HG03432 (cell line): ENCODE data around the gene TBCK.
"Not testable (repeated sequence)": the region's sequence is repeated elsewhere in the genome, so short reads cannot be mapped to it uniquely, and the experiment has no call there.

Experiments used
- ATAC-seq: cut with Tn5 transposase; IDR thresholded peaks from one replicate; pipeline ENCODE4 v1.9.1; 2021; ENCODE audit warnings: mild to moderate bottlenecking, moderate library complexity; ENCODE audit not compliant: unreplicated experiment

The TBCK gene

GRCh38 chr4:106132045-106132444 is 184.0 kb downstream of the TBCK start:
- no peak for ATAC-seq

- ATAC-seq = peak; percentile 69
Measured at GRCh38 chr4:106126062-106126461, 189.9 kb downstream of the TBCK start.

GRCh38 chr4:106119949-106120555 is 196.0 kb downstream of the TBCK start:
- not testable (repeated sequence) for ATAC-seq

- no peak for ATAC-seq
Measured at GRCh38 chr4:106116025-106116424, 200.0 kb downstream of the TBCK start.

GRCh38 chr4:106114270-106114669 is 201.7 kb downstream of the TBCK start:
- ATAC-seq = no peak

- ATAC-seq = not testable (repeated sequence)
Measured at GRCh38 chr4:106111778-106112469, 204.1 kb downstream of the TBCK start.

- ATAC-seq = no peak
Measured at GRCh38 chr4:106109929-106110328, 206.1 kb downstream of the TBCK start.

GRCh38 chr4:106105697-106106096 is 210.3 kb downstream of the TBCK start:
- no peak for ATAC-seq

- ATAC-seq = no peak
Measured at GRCh38 chr4:106104276-106104675, 211.7 kb downstream of the TBCK start.

- no peak for ATAC-seq
Measured at GRCh38 chr4:106096454-106096853, 219.6 kb downstream of the TBCK start.

GRCh38 chr4:106095408-106095807 is 220.6 kb downstream of the TBCK start:
- ATAC-seq = no peak

- ATAC-seq = no peak
Measured at GRCh38 chr4:106092361-106093040, 223.5 kb downstream of the TBCK start.

GRCh38 chr4:106090826-106091225 is 225.2 kb downstream of the TBCK start:
- no peak for ATAC-seq

GRCh38 chr4:106083065-106083464 is 232.9 kb downstream of the TBCK start:
- no peak for ATAC-seq

- no peak for ATAC-seq
Measured at GRCh38 chr4:106080376-106080775, 235.6 kb downstream of the TBCK start.

- ATAC-seq = no peak
Measured at GRCh38 chr4:106079616-106080015, 236.4 kb downstream of the TBCK start.

GRCh38 chr4:106065018-106065417 is 251.0 kb downstream of the TBCK start:
- ATAC-seq = no peak

- ATAC-seq = no peak
Measured at GRCh38 chr4:106063009-106063408, 253.0 kb downstream of the TBCK start.

- ATAC-seq = no peak
Measured at GRCh38 chr4:106062452-106062875, 253.5 kb downstream of the TBCK start.

GRCh38 chr4:106058921-106059320 is 257.1 kb downstream of the TBCK start:
- no peak for ATAC-seq

- peak; percentile 60 for ATAC-seq
Measured at GRCh38 chr4:106056914-106057313, 259.1 kb downstream of the TBCK start.

- ATAC-seq = no peak
Measured at GRCh38 chr4:106051514-106051913, 264.5 kb downstream of the TBCK start.
